RWPE2 (cell line): Measurements from ENCODE around the gene GPRIN2.

Source experiments
- ATAC-seq: fragments of 200-7000 bp; cut with Tn5 transposase; 3 replicates; pipeline ENCODE4 v1.9.1; 2021; ENCODE audit warnings: low read depth
- DNase-seq: peaks from one replicate; pipeline ENCODE4 v3.0.0-alpha.2; 2020; ENCODE audit warnings: low spot score
- H3K27ac ChIP-seq: fragments of 450-650 bp; 2 replicates; pipeline ENCODE4 v1.5.1; 2017; ENCODE audit warnings: mild to moderate bottlenecking; ENCODE audit not compliant: poor library complexity, severe bottlenecking
- H3K27me3 ChIP-seq: fragments of 250-450 bp; sonication (Bioruptor Pico); 2 replicates; pipeline ENCODE4 v1.5.1; 2021; ENCODE audit warnings: mild to moderate bottlenecking, moderate library complexity; ENCODE audit not compliant: insufficient read depth, poor library complexity, severe bottlenecking
- H3K36me3 ChIP-seq: fragments of 250-450 bp; sonication (Bioruptor Pico); 2 replicates; pipeline ENCODE4 v1.5.1; 2020; ENCODE audit warnings: low read depth, mild to moderate bottlenecking, moderate library complexity
- H3K4me1 ChIP-seq: fragments of 250-450 bp; sonication (Bioruptor Pico); 2 replicates; pipeline ENCODE4 v1.5.1; 2021; ENCODE audit warnings: mild to moderate bottlenecking, moderate library complexity; ENCODE audit not compliant: insufficient read depth, poor library complexity, severe bottlenecking
- H3K4me3 ChIP-seq: fragments of 250-450 bp; sonication (Bioruptor Pico); 2 replicates; pipeline ENCODE4 v1.5.1; 2021; ENCODE audit warnings: mild to moderate bottlenecking, moderate library complexity; ENCODE audit not compliant: severe bottlenecking
- H3K9me3 ChIP-seq: fragments of 250-450 bp; sonication (Bioruptor Pico); 2 replicates; pipeline ENCODE4 v1.5.1; 2021; ENCODE audit warnings: mild to moderate bottlenecking, moderate library complexity; ENCODE audit not compliant: severe bottlenecking
- TF ChIP-seq, protein P1 (sequence below): fragments of 450-650 bp; IDR thresholded peaks from one replicate; pipeline ENCODE4 v1.5.1; 2017; ENCODE audit warnings: mild to moderate bottlenecking, moderate library complexity; ENCODE audit not compliant: poor library complexity, severe bottlenecking

Gene GPRIN2

DNA sequence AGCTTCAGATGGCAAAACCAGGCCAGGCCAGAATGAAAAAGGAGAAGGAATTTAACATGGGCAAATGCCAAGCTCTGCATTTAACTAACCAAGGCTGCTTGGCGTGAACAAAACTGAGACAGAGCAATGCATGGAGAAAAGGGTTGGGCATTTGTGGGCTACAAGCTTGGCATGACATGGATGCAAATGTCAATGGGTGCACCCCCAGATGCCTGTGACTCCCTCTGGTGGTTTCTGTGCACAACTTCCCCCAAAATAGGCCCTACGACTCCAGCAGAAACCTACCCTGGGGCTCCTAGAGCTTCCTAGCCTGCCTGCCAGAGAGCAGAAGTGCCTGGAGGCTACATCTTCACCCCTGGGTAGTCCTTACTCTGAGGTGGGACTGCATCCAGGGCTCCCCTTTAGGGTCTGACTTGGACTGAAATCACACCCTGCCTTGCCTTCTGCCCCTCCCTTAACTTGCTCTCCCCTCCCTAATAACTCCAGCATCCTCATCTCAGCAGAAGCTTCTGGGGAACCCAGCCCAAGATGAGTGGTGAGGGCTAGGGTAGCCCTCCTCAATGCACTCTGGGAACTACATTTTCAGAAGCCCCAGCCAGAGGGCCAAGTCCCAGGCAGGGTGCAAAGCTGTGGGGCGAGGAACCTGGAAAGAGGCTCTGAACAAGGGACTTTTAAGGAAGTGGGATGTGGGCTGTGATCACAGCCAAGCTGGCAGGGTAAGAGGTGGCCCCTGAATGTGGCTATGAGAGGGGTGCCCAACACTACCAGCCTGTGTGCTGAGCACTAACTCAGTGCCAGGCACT lies 11.3 kb downstream of the GPRIN2 start:
- ATAC-seq (peak; percentile 33), DNase-seq (peak; percentile 63)
- no peaks in the 10 kb centered on the region for H3K36me3 ChIP-seq
- no peak overlapping the region for H3K27ac ChIP-seq
- no peaks in the 10 kb centered on the region for H3K9me3 ChIP-seq
- H3K4me3 ChIP-seq, result no peak overlapping the region
- H3K27me3 ChIP-seq, result no peaks in the 10 kb centered on the region
- no peaks in the 10 kb centered on the region for H3K4me1 ChIP-seq
- TF ChIP-seq, protein P1, sequence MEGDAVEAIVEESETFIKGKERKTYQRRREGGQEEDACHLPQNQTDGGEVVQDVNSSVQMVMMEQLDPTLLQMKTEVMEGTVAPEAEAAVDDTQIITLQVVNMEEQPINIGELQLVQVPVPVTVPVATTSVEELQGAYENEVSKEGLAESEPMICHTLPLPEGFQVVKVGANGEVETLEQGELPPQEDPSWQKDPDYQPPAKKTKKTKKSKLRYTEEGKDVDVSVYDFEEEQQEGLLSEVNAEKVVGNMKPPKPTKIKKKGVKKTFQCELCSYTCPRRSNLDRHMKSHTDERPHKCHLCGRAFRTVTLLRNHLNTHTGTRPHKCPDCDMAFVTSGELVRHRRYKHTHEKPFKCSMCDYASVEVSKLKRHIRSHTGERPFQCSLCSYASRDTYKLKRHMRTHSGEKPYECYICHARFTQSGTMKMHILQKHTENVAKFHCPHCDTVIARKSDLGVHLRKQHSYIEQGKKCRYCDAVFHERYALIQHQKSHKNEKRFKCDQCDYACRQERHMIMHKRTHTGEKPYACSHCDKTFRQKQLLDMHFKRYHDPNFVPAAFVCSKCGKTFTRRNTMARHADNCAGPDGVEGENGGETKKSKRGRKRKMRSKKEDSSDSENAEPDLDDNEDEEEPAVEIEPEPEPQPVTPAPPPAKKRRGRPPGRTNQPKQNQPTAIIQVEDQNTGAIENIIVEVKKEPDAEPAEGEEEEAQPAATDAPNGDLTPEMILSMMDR, result peak; percentile 60

DNA sequence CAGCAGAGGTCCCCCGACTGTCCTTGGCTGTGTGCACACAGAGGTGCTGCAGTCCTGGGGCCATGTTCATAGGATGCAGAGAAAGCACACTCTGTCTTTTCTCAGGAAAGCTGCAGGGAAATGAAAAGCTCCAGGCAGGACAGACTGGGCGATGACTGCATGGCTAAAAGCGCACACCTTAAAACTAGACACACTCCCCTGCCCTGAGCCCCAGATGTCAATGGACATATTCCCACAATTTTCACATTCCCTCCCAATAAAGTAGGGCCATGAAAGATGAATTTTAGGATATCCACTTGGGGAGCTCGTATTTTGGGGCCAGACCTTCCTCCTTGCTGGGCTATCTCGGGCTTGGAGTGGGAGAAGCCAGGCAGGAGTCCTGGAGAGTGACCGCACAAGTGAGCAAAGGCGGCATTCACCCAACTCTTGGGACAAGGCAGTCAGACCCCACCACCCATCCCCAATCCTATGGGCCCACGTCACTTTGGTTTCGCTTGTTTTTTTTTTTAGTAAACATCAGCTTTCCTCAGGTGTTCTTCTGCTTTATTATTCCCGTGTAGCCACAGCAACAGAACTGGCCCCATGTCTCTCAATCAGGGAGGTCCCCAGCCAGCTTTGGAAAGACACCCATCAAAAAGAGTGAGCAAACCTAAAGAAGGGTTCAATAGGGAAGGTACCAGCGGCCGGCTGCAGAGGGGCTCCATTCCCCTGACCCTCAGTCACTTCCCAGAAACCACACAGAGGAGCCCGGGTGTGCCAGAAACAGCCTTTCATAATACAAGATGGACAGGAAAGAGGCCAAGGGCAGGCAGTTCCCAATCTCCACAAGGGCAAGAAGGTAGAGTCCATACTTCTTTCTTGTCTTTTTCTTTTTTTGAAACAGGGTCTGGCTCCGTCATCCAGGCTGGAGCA lies 12.7 kb downstream of the GPRIN2 start:
- H3K27me3 ChIP-seq, result no peaks in the 10 kb centered on the region
- DNase-seq (peak; percentile 70), ATAC-seq (no peak)
- H3K36me3 ChIP-seq, result no peaks in the 10 kb centered on the region
- no peak overlapping the region for H3K27ac ChIP-seq
- no peak overlapping the region for H3K4me3 ChIP-seq
- no peaks in the 10 kb centered on the region for H3K4me1 ChIP-seq
- TF ChIP-seq, protein P1, result no peak
- no peaks in the 10 kb centered on the region for H3K9me3 ChIP-seq

DNA sequence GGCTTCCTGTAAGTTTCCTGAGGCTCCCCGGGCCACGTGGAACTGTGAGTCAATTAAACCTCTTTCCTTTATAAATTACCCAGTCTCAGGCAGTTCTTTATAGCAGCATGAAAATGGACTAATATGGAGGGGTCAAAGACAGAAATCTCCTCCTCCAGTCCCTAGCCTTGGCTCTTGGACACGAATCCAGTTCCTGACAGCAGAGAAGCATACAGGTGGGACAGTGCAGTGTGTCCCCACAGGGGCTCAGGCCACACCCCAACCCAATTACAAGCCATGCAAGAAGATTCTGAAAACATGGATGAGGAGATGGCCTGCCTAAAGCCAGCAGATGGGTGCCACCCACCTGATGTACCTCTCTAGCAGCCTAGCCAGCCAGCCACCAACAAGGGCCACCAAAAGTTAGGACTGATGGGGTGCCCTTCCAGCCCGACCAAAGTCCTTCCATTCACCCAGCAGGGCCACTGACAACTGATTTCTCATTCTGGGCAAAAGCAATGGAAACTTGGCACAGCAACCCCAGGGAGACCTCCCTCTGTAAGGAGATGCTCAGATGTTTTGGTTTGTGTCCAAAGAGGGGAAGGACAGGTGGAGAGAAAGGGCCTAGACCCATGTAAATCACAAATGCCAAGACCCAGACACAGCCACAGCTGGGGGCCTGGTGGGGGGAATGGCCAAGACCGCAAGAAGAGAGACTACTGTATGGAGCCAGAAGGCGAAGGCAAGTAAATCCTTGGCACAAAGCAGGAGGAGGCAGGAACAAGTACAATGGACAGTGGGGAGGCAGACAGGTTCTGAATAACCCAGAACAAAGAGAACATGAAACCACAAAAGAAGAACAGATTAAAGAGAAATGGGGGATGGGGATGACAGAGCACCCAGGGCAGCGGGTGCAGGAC lies 13.6 kb downstream of the GPRIN2 start:
- DNase-seq (peak; percentile 66), ATAC-seq (no peak)
- Histone ChIP-seq H3K4me1 (no peaks in the 10 kb centered on the region), H3K4me3 (no peak overlapping the region), H3K27me3 (no peaks in the 10 kb centered on the region), H3K27ac (no peak overlapping the region), H3K36me3 (no peaks in the 10 kb centered on the region), H3K9me3 (no peaks in the 10 kb centered on the region)
- TF ChIP-seq, protein P1, result no peak

DNA sequence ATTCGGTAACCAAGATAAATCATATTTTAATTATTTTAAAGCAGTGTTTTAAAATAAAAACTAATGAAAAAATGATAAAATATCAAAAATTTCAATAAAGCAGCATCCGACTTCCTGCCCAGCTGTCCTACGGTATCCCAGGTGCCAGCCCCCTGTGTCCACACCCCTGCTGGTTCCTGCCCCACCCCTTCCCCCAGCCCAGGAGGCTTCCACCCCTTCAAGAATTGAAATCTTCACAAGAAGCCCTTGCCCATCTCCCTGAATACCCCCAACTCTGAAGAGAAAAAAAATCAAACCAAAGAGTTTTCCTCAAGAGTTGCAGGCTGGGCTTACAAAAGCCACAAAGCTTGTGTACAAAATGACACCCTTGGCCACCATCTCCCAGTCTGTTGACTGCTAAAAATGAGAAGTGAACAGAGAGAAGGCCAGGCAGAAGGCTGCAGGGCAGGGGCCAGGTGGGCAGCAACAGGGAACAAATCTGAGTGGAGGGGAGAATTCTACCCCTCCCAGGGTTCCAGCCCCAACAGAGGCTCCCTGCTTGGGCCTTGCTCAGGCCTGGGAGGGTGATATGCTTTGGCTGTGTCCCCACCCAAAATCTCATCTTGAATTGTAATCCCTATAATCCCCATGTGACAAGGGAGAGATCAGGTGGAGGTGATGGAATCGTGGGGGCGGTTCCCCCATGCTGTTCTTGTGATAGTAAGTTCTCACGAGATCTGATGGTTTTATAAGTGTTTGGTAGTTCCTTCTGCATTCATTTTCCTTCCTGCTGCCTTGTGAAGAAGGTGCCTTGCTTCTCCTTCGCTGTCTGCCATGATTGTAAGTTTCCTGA lies 14.5 kb downstream of the GPRIN2 start:
- ATAC-seq, result no peak
- peak; percentile 50 for DNase-seq
- TF ChIP-seq, protein P1, result no peak
- H3K27ac ChIP-seq, result no peak overlapping the region
- no peaks in the 10 kb centered on the region for H3K4me1 ChIP-seq
- H3K9me3 ChIP-seq, result no peaks in the 10 kb centered on the region
- no peaks in the 10 kb centered on the region for H3K27me3 ChIP-seq
- no peaks in the 10 kb centered on the region for H3K36me3 ChIP-seq
- no peak overlapping the region for H3K4me3 ChIP-seq
